Tibial artery (tissue), 4 donors: ENCODE results near the gene SNPH.

Experiments used
- DNase-seq, 2 donors: peaks; one replicate each; pipeline ENCODE4 v3.0.0-alpha.2; 2019
- H3K27ac ChIP-seq, 2 donors: fragments of 200-600 bp; sonication (generic) in 1 of 2; 1 replicate in 1 of 2; 2 replicates in 1 of 2; pipeline ENCODE4 v1.5.1; 2018 to 2019; ENCODE audit warnings: mild to moderate bottlenecking in 1 of 2
- H3K27me3 ChIP-seq, 2 donors: fragments of 200-600 bp; sonication (generic) in 1 of 2; one replicate each; pipeline versions ENCODE4 v1.5.1 to v1.6.0; 2016 to 2019
- H3K36me3 ChIP-seq, 3 donors: fragments of 200-600 bp; sonication (generic) in 2 of 3; one replicate each; pipeline ENCODE4 v1.5.1; 2016 to 2019; ENCODE audit warnings: mild to moderate bottlenecking in 2 of 3
- H3K4me1 ChIP-seq, 4 donors: fragments of 200-600 bp; sonication (generic) in 2 of 4; 1 replicate in 3 of 4; 2 replicates in 1 of 4; pipeline ENCODE4 v1.5.1; 2016 to 2019
- H3K4me3 ChIP-seq, 2 donors: fragments of 200-600 bp; sonication (generic) in 1 of 2; 1 replicate in 1 of 2; 2 replicates in 1 of 2; pipeline ENCODE4 v1.5.1; 2018 to 2019; ENCODE audit warnings: mild to moderate bottlenecking in 2 of 2
- H3K9me3 ChIP-seq, 3 donors: fragments of 200-600 bp; sonication (generic) in 1 of 3; one replicate each; pipeline ENCODE4 v1.5.1; 2016 to 2019
- CTCF ChIP-seq, 2 experiments: fragments of 200-600 bp in 1 of 2; fragments of 450-650 bp in 1 of 2; IDR thresholded peaks; one replicate each; pipeline ENCODE4 v1.5.1; 2017 to 2019; ENCODE audit warnings: antibody characterized with exemption in 2 of 2, mild to moderate bottlenecking in 1 of 2, moderate library complexity in 1 of 2
- intact Hi-C: fragments of 100-400 bp; cut with DNase I; formaldehyde crosslinking; loops from one replicate; pipeline ENCODE4 v1.15.0; 2023; ENCODE audit warnings: low total_unique reads

Gene SNPH

GRCh38 chr20:1324598-1325172 is 58.6 kb downstream of the SNPH start:
- peaks cover 0 to 33% (median 22%) of the 10 kb centered on the region in 4 donors for H3K4me1 ChIP-seq
- H3K27me3 ChIP-seq, result no peaks in the 10 kb centered on the region
- no peak for TF ChIP-seq CTCF (IDR thresholded peaks at IDR 0.05)
- intact Hi-C loops, result loop anchor here (5.0 kb wide), 1 partner anchor 68 kb away; the partner anchor contains the start of gene FKBP1A
- H3K9me3 ChIP-seq, result no peaks in the 10 kb centered on the region
- H3K27ac ChIP-seq, result peak overlapping the region; percentile 95 to 98
- peak overlapping the region; percentile 72 to 92 for H3K4me3 ChIP-seq
- H3K36me3 ChIP-seq, result no peaks in the 10 kb centered on the region
- peak in 1 of 2 donors; percentile 62 for DNase-seq

GRCh38 chr20:1325173-1326030 is 59.3 kb downstream of the SNPH start:
- Histone ChIP-seq H3K27ac (peak overlapping the region; percentile 95 to 98), H3K27me3 (no peaks in the 10 kb centered on the region), H3K4me1 (peaks cover 0 to 36% (median 22%) of the 10 kb centered on the region in 4 donors), H3K9me3 (no peaks in the 10 kb centered on the region), H3K4me3 (peak overlapping the region; percentile 72 to 92), H3K36me3 (no peaks in the 10 kb centered on the region)
- DNase-seq, result peak; percentile 96 to 98
- intact Hi-C loops, result no loop called here
- peak; percentile 37 to 51 for TF ChIP-seq CTCF (IDR thresholded peaks at IDR 0.05)

- peak; percentile 17 to 41 for DNase-seq
- Histone ChIP-seq H3K27ac (peak overlapping the region; percentile 95 to 98), H3K36me3 (no peaks in the 10 kb centered on the region), H3K27me3 (no peaks in the 10 kb centered on the region), H3K9me3 (no peaks in the 10 kb centered on the region), H3K4me3 (peak overlapping the region; percentile 72 to 92), H3K4me1 (peaks cover 0 to 40% (median 22%) of the 10 kb centered on the region in 4 donors)
- intact Hi-C loops, result no loop called here
- TF ChIP-seq CTCF (IDR thresholded peaks at IDR 0.05), result no peak
Observed at GRCh38 chr20:1326031-1326930, 60.2 kb downstream of the SNPH start.

- no peaks in the 10 kb centered on the region for H3K27me3 ChIP-seq
- no peak overlapping the region for H3K4me3 ChIP-seq
- no peak for TF ChIP-seq CTCF (IDR thresholded peaks at IDR 0.05)
- peak overlapping the region; percentile 35 to 98 for H3K27ac ChIP-seq
- DNase-seq, result peak in 1 of 2 donors; percentile 52
- intact Hi-C loops, result no loop called here
- H3K4me1 ChIP-seq, result peaks cover 0 to 40% (median 22%) of the 10 kb centered on the region in 4 donors
- H3K9me3 ChIP-seq, result no peaks in the 10 kb centered on the region
- peaks cover 0 to 1% (median 0%) of the 10 kb centered on the region in 3 donors for H3K36me3 ChIP-seq
Observed at GRCh38 chr20:1327241-1327653, 61.2 kb downstream of the SNPH start.
